ENCODE data around the gene MRAS.

DNA sequence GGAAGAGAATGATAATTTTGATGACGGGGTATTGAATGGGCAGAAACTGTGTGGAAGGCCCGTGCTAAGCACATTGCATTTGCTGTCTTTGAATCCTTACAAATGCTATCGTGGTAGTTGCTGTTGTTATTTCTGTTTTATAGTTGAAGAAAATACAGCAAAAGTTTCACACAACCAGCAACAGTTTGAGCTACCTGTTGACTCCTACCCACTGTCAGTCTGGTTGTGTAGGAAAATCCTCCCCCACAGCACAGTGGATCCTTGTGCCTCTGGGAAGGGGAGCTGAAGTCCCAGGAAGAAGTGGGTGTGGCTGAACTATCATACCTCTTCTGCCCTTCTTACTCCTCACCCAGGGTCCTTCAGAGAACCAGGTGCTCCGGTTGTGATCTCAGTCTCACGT is 29.4 kb downstream of the MRAS start:
- TF ChIP-seq, protein P1, sequence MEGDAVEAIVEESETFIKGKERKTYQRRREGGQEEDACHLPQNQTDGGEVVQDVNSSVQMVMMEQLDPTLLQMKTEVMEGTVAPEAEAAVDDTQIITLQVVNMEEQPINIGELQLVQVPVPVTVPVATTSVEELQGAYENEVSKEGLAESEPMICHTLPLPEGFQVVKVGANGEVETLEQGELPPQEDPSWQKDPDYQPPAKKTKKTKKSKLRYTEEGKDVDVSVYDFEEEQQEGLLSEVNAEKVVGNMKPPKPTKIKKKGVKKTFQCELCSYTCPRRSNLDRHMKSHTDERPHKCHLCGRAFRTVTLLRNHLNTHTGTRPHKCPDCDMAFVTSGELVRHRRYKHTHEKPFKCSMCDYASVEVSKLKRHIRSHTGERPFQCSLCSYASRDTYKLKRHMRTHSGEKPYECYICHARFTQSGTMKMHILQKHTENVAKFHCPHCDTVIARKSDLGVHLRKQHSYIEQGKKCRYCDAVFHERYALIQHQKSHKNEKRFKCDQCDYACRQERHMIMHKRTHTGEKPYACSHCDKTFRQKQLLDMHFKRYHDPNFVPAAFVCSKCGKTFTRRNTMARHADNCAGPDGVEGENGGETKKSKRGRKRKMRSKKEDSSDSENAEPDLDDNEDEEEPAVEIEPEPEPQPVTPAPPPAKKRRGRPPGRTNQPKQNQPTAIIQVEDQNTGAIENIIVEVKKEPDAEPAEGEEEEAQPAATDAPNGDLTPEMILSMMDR (IDR thresholded peaks at IDR 0.05): no peak
- TF ChIP-seq POLR2AphosphoS5 (IDR thresholded peaks at IDR 0.05; ENCODE audit: low read depth, low read length): no peak
- TF ChIP-seq MAX (IDR thresholded peaks at IDR 0.05; ENCODE audit: low read depth): no peak
- TF ChIP-seq EP300 (IDR thresholded peaks at IDR 0.05; ENCODE audit: borderline replicate concordance in 1 of 2, low read depth in 1 of 2, low read length in 1 of 2): no peak
- TF ChIP-seq YY1 (IDR thresholded peaks at IDR 0.05; ENCODE audit: low read depth): no peak

All from SK-N-SH (cell line).